VCaP (cell line): Measurements from ENCODE around the gene INHBB.
"Not testable (repeated sequence)": the region's sequence is repeated elsewhere in the genome, so short reads cannot be mapped to it uniquely, and the experiment has no call there.

ENCODE experiments used
- H3K27ac ChIP-seq: fragments of 450-650 bp; 2 replicates; pipeline ENCODE4 v1.5.1; 2017
- TF ChIP-seq, protein P1 (sequence below): fragments of 450-650 bp; conservative IDR thresholded peaks from 2 replicates; pipeline ENCODE4 v1.5.1; 2017; ENCODE audit warnings: mild to moderate bottlenecking, moderate library complexity

Gene INHBB

DNA sequence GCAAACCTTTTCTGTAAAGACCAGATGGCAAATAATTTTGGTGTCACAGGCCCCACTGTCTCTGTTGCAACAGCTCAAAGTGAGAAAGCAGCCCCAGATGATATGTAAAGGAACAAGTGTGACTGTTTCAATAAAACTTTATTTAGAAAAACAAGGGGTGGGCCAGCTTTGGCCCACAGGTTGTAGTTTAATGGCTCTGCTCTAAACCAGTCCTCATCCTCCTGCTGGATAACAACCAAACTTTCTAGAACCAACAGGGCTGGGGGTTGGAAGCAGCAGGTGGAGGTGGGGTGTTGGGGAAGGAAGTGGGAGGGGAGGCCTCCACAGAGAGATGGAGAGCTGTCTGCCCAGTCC, 28.8 kb upstream of the INHBB start:
- H3K27ac ChIP-seq: no peak overlapping the region
- TF ChIP-seq, protein P1, sequence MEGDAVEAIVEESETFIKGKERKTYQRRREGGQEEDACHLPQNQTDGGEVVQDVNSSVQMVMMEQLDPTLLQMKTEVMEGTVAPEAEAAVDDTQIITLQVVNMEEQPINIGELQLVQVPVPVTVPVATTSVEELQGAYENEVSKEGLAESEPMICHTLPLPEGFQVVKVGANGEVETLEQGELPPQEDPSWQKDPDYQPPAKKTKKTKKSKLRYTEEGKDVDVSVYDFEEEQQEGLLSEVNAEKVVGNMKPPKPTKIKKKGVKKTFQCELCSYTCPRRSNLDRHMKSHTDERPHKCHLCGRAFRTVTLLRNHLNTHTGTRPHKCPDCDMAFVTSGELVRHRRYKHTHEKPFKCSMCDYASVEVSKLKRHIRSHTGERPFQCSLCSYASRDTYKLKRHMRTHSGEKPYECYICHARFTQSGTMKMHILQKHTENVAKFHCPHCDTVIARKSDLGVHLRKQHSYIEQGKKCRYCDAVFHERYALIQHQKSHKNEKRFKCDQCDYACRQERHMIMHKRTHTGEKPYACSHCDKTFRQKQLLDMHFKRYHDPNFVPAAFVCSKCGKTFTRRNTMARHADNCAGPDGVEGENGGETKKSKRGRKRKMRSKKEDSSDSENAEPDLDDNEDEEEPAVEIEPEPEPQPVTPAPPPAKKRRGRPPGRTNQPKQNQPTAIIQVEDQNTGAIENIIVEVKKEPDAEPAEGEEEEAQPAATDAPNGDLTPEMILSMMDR: no peak

DNA sequence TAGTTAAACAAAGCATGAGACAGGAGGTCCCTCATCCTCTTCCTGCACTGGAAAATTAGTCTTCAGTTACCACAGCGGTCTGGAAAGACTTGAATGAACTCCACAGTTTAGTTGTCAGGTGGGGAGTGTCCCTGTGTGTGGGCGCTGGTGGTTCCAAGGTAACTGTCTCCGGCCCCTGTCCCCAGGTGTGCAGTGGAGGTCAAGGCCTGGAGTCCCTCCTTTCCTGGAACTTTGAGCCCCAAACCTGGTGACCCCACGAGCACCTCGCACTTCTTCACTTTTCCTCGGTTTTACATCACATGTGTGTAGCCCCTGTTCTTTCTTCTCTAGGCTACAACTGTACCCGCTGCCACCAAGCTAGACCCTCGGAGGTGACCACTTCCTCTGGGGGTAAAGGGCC, 28.0 kb upstream of the INHBB start:
- TF ChIP-seq, protein P1: no peak

DNA sequence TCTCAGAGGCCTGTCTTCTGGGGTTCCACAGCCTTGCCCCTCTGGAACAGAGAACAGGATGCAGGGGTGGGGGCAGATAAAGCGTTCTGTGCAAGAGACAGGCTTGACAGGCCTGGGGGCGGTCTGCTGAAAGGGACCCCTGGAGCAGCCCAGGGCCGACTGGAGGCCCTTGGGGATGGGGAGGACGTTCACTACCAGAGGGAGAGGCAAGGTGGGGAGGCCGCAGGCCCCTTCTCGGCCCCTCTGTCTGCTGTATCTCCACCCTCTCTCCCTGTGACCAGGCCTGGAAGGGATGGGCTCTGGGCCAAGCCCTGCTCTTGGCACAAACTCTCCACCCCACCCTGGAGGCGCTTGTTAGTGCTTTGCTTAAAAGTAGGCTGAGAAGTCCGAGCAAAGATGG, 27.3 kb upstream of the INHBB start:
- TF ChIP-seq, protein P1: no peak
- no peak overlapping the region for H3K27ac ChIP-seq

More for the DNA sequence above, 28.0 kb upstream of the INHBB start:
- no peak overlapping the region for H3K27ac ChIP-seq

DNA sequence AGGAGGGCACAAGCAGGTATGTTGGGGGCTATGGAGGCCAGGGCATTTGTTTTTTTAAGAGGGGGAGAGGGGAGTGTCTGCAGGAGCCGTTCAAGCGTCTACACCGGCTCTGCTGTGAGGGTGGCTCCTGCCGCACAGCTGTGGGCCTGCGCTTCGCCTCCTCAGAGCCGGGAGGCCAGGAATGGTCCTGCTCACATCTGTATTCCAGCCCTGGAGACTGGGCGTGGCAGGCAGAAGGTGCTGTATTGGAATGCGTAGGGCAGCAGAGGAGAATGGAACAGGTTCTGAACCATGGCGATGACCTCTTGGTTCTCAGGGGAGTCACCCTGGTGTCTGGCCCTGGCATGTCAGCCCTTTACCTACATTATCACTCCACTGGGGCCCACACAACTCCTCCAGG, 26.8 kb upstream of the INHBB start:
- H3K27ac ChIP-seq: no peak overlapping the region
- TF ChIP-seq, protein P1: no peak

DNA sequence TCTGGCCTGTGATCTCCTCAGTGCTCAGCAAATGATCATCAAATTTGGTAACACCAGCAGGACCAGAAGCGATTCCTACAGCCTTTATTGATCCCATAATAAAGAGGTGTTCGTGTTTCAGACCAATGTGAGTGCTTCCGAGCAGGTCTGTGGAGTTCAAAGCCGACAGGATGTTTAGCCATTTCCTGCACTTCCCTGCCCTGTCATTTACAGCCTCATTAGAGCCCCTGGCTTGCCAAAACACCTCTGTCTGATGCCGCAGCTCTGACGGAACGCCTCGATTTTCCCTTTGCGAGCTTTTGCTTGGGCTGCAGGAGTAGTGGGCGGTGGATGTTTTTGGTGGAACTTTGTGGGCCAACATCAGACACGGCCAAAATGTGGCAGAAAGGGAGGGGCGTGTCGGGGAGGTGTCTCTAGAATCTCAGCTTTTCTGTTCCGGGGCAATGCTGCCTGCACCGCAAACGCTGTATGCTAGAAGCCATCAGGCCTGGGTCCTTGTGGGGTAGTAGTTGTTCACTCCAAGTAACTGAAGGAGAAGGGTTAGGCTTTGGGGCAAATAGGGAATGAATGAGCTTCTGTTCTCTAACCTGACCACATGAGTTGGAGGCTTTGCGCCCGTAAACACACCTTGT, 26.1 kb upstream of the INHBB start:
- no peak overlapping the region for H3K27ac ChIP-seq

DNA sequence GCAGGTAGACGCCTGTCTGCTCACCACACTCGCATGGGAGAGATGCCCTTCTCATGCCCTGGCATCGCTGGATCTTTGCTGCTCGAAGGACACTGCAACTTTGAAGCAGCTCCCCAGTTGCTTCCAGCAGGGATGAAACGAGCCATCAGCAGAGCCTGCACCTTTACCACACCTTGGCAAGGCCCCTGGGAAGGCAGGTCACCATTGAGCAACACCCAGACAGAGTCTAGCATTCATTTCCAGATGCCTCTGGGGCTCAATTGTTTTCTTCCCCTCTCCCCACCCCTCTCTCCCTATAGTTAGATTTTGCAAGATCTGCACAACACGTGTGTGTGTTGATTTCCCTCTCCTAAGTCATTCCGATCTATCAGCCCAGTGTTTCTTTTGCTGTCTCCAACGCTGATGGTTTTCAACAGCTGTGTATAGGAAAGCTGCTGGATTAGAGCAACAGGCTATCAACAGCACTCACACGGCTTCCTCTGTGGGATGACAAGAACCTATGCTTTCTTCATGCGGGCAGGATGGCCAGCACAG, 25.6 kb upstream of the INHBB start:
- no peak overlapping the region for H3K27ac ChIP-seq
- TF ChIP-seq, protein P1: no peak

More for the DNA sequence above, 26.1 kb upstream of the INHBB start:
- TF ChIP-seq, protein P1: no peak

DNA sequence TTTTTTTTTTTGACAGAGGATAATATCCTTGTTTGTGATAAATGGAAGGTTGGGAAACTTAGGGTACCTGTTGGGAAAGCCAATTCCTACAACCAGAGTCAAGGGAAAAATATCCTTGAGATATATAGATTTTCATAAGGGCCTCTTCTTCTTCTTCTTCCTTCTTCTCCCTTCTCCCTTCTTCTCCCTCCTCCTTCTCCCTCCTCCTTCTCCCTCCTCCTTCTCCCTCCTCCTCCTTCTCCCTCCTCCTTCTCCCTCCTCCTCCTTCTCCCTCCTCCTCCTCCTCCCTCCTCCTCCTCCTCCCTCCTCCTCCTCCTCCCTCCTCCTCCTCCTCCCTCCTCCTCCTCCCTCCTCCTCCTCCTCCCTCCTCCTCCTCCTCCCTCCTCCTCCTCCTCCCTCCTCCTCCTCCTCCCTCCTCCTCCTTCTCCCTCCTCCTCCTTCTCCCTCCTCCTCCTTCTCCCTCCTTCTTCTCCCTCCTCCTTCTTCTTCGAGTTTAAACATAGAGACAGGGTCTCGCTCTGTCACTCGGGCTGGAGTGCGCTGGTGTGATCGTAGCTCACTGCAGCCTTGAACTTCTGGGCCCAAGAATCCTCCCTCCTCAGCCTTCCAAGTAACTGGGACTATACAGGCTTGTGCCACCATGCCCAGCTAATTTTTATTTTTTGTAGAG, 24.9 kb upstream of the INHBB start:
- H3K27ac ChIP-seq: not testable (repeated sequence)

DNA sequence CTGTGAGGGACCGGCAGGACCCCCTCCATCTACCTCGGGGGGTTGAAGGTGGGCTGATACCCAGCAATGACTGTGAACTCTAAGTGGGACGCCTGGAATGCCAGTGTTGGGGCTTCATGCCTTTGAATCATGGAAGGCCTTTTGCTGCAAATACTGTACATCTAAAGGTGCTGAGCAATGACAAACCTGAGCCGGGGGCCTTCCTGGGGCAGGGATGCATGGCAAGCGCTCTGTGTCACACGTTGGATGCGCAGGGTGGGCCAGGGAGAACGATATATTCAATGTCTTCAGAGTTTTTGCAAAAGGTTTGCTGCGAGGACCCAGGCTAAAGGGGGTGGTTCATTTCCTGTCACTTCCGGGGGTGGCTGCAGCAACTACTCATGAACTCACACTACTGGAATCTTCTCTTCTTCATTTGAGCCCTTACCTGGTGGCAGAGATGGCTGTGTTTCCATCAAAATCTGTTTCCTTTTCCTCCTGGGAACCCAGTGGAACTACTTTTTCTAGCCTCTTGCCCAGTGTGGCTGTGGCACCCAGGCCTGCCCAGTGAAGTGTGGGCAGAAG, 24.1 kb upstream of the INHBB start:
- no peak overlapping the region for H3K27ac ChIP-seq
- TF ChIP-seq, protein P1: no peak
